SHP77 (cell line): ENCODE data around the gene MYDGF.
"Not testable (repeated sequence)": the region's sequence is repeated elsewhere in the genome, so short reads cannot be mapped to it uniquely, and the experiment has no call there.

Source experiments
- DNase-seq, 2 experiments: peaks; one replicate each; lab custom pipeline; 2025; lab: John Stamatoyannopoulos, UW

Gene MYDGF

GRCh38 chr19:4699826-4700692, 29.9 kb upstream of the MYDGF start:
- no peak for DNase-seq

- no peak for DNase-seq
These were observed 27.2 kb upstream of the MYDGF start for GRCh38 chr19:4697304-4697703.

- DNase-seq = no peak
These were observed 25.1 kb upstream of the MYDGF start for GRCh38 chr19:4695224-4695731.

GRCh38 chr19:4694211-4694987, 24.3 kb upstream of the MYDGF start:
- DNase-seq = no peak

GRCh38 chr19:4693471-4694121, 23.5 kb upstream of the MYDGF start:
- no peak for DNase-seq

GRCh38 chr19:4693078-4693350, 22.9 kb upstream of the MYDGF start:
- DNase-seq = no peak

- DNase-seq = no peak
These were observed 22.3 kb upstream of the MYDGF start for GRCh38 chr19:4692251-4693077.

- DNase-seq = no peak
These were observed 21.2 kb upstream of the MYDGF start for GRCh38 chr19:4691373-4691772.

- DNase-seq = no peak
These were observed 20.2 kb upstream of the MYDGF start for GRCh38 chr19:4690361-4690760.

GRCh38 chr19:4689403-4689802, 19.3 kb upstream of the MYDGF start:
- DNase-seq = no peak

GRCh38 chr19:4688587-4688986, 18.4 kb upstream of the MYDGF start:
- no peak for DNase-seq

- DNase-seq = no peak
These were observed 17.3 kb upstream of the MYDGF start for GRCh38 chr19:4687396-4687795.

GRCh38 chr19:4686700-4687099, 16.6 kb upstream of the MYDGF start:
- DNase-seq = no peak

- DNase-seq = no peak
These were observed 14.4 kb upstream of the MYDGF start for GRCh38 chr19:4684312-4685095.

GRCh38 chr19:4682417-4683200, 12.5 kb upstream of the MYDGF start:
- no peak for DNase-seq

GRCh38 chr19:4680021-4680420, 9.9 kb upstream of the MYDGF start:
- not testable (repeated sequence) for DNase-seq

- no peak for DNase-seq
These were observed 9.0 kb upstream of the MYDGF start for GRCh38 chr19:4678881-4679790.

GRCh38 chr19:4676955-4677731, 7.0 kb upstream of the MYDGF start:
- peak; percentile 40 to 50 for DNase-seq
